SU-DHL-6 (cell line): ENCODE results near the gene ZNF184.
A peak's percentile ranks its signal among the peaks of the same experiment; 100 is the strongest.

Experiments
- H2AFZ ChIP-seq: fragments of 200-600 bp; sonication (generic); 2 replicates; pipeline ENCODE4 v1.6.1; 2014; ENCODE audit warnings: low read depth, mild to moderate bottlenecking, moderate library complexity, mixed read lengths, antibody characterized with exemption, low read length; ENCODE audit not compliant: severe bottlenecking
- H3F3A ChIP-seq: fragments of 200-600 bp; shearing (Covaris generic); 2 replicates; pipeline ENCODE4 v1.6.0; 2016; ENCODE audit warnings: antibody characterized with exemption, mild to moderate bottlenecking; ENCODE audit not compliant: insufficient read depth
- H3K27ac ChIP-seq: fragments of 200-600 bp; sonication (generic); 2 replicates; pipeline ENCODE4 v1.5.1; 2016; ENCODE audit warnings: low read depth, mild to moderate bottlenecking, low read length, moderate library complexity, mixed read lengths
- H3K27me3 ChIP-seq: fragments of 200-600 bp; sonication (generic), shearing (Covaris generic); 2 replicates; pipeline ENCODE4 v1.6.0; 2014; ENCODE audit warnings: mild to moderate bottlenecking, low read length
- H3K36me3 ChIP-seq: fragments of 200-600 bp; sonication (generic); 2 replicates; pipeline ENCODE4 v1.6.1; 2014; ENCODE audit warnings: mild to moderate bottlenecking, low read length, mixed read lengths
- H3K4me2 ChIP-seq: fragments of 300-600, 200-600 bp; shearing (Covaris generic), sonication (generic); 2 replicates; pipeline ENCODE4 v1.6.0; 2014; ENCODE audit warnings: low read length, low read depth, mild to moderate bottlenecking; ENCODE audit not compliant: poor library complexity, severe bottlenecking
- H3K4me3 ChIP-seq: fragments of 200-600 bp; sonication (generic); 2 replicates; pipeline ENCODE4 v1.5.1; 2014; ENCODE audit warnings: antibody characterized with exemption, low read length, mild to moderate bottlenecking, mixed read lengths; ENCODE audit not compliant: insufficient read depth, poor library complexity, severe bottlenecking
- H3K79me2 ChIP-seq: fragments of 200-600 bp; sonication (generic); 2 replicates; pipeline ENCODE4 v1.6.1; 2014; ENCODE audit warnings: mild to moderate bottlenecking, low read length, moderate library complexity; ENCODE audit not compliant: insufficient read depth
- H3K9ac ChIP-seq: fragments of 200-600 bp; sonication (generic); 2 replicates; pipeline ENCODE4 v1.7.0; 2014; ENCODE audit warnings: mild to moderate bottlenecking, low read length
- H3K9me2 ChIP-seq: fragments of 200-600 bp; sonication (generic); replicated peaks from 2 replicates; pipeline ENCODE4 v1.6.1; 2014; ENCODE audit warnings: low read length; ENCODE audit not compliant: insufficient read depth
- H3K9me3 ChIP-seq: fragments of 200-600 bp; sonication (generic); 2 replicates; pipeline ENCODE4 v1.6.1; 2014; ENCODE audit warnings: low read length, mixed read lengths; ENCODE audit not compliant: insufficient read depth
- H4K20me1 ChIP-seq: fragments of 200-600 bp; sonication (generic); 2 replicates; pipeline ENCODE4 v1.6.1; 2014; ENCODE audit warnings: low read depth, mild to moderate bottlenecking, antibody characterized with exemption, low read length, moderate library complexity, mixed read lengths
- CTCF ChIP-seq: fragments of 200-600 bp; sonication (generic); IDR thresholded peaks from one replicate; pipeline ENCODE4 v1.5.1; 2017; ENCODE audit warnings: antibody characterized with exemption, mild to moderate bottlenecking, low read length, moderate library complexity; ENCODE audit not compliant: insufficient read depth, poor library complexity, severe bottlenecking
- EZH2phosphoT487 ChIP-seq: fragments of 200-600 bp; sonication (generic), shearing (Covaris generic); conservative IDR thresholded peaks from 2 replicates; pipeline ENCODE4 v1.6.1; 2018; ENCODE audit warnings: mild to moderate bottlenecking, antibody characterized with exemption, low read length, moderate library complexity, mixed read lengths

Gene ZNF184

GRCh38 chr6:27502508-27503435 is 29.9 kb upstream of the ZNF184 start:
- Histone ChIP-seq H3K79me2 (no peaks in the 10 kb centered on the region), H3K9me3 (no peaks in the 10 kb centered on the region), H3F3A (peaks cover 28% of the 10 kb centered on the region), H3K9ac (peak overlapping the region; percentile 44), H3K27me3 (no peaks in the 10 kb centered on the region), H3K4me2 (peak overlapping the region; percentile 53), H3K9me2 (no peaks in the 10 kb centered on the region), H3K27ac (no peak overlapping the region), H2AFZ (peak overlapping the region; percentile 72), H3K4me3 (peak overlapping the region; percentile 57), H3K36me3 (no peaks in the 10 kb centered on the region), H4K20me1 (no peaks in the 10 kb centered on the region)
- TF ChIP-seq CTCF (no peak), EZH2phosphoT487 (no peak)

- H3K4me3 ChIP-seq: no peak overlapping the region
- H3K9me2 ChIP-seq: no peaks in the 10 kb centered on the region
- no peaks in the 10 kb centered on the region for H4K20me1 ChIP-seq
- no peak overlapping the region for H3K9ac ChIP-seq
- no peak overlapping the region for H2AFZ ChIP-seq
- no peak overlapping the region for H3K27ac ChIP-seq
- H3K9me3 ChIP-seq: no peaks in the 10 kb centered on the region
- H3K4me2 ChIP-seq: no peak overlapping the region
- H3K36me3 ChIP-seq: no peaks in the 10 kb centered on the region
- no peaks in the 10 kb centered on the region for H3K27me3 ChIP-seq
- peaks cover 28% of the 10 kb centered on the region for H3F3A ChIP-seq
- no peaks in the 10 kb centered on the region for H3K79me2 ChIP-seq
- TF ChIP-seq CTCF (no peak), EZH2phosphoT487 (no peak)
Measured at GRCh38 chr6:27501187-27501586, 28.3 kb upstream of the ZNF184 start.

GRCh38 chr6:27500177-27500576 is 27.3 kb upstream of the ZNF184 start:
- H3K27me3 ChIP-seq: no peaks in the 10 kb centered on the region
- H3F3A ChIP-seq: peaks cover 25% of the 10 kb centered on the region
- H3K4me2 ChIP-seq: no peak overlapping the region
- no peak overlapping the region for H3K9ac ChIP-seq
- no peak overlapping the region for H2AFZ ChIP-seq
- H3K9me2 ChIP-seq: no peaks in the 10 kb centered on the region
- TF ChIP-seq CTCF (no peak), EZH2phosphoT487 (no peak)
- no peaks in the 10 kb centered on the region for H3K9me3 ChIP-seq
- no peaks in the 10 kb centered on the region for H3K79me2 ChIP-seq
- no peak overlapping the region for H3K4me3 ChIP-seq
- H3K27ac ChIP-seq: no peak overlapping the region
- H4K20me1 ChIP-seq: no peaks in the 10 kb centered on the region
- H3K36me3 ChIP-seq: no peaks in the 10 kb centered on the region
